Natural killer cell (primary cell): ENCODE measurements around the gene FNDC3B. TPM values are rescaled to one million over a fixed set of nuclear protein-coding genes. Genes with fewer than 3 reads are reported as not detected.
"Not testable (repeated sequence)": the region's sequence is repeated elsewhere in the genome, so short reads cannot be mapped to it uniquely, and the experiment has no call there.

Experiments used
- ATAC-seq, 3 donors: fragments of 150-1000 bp in 2 of 3; fragments of 200-7000 bp in 1 of 3; cut with Tn5 transposase; 1 replicate in 1 of 3; 2 replicates in 2 of 3; pipeline ENCODE4 v1.10.0; 2021; ENCODE audit warnings: mild to moderate bottlenecking in 2 of 3, moderate library complexity in 2 of 3
- DNase-seq, 2 donors: peaks; one replicate each; pipeline versions ENCODE4 v3.0.0 to v3.0.0-alpha.2; 2013 to 2021; ENCODE audit warnings: mixed read lengths in 1 of 2
- H3K27ac ChIP-seq: one replicate; pipeline ENCODE4 v1.5.1; 2013; ENCODE audit warnings: mild to moderate bottlenecking, low read length
- H3K27me3 ChIP-seq: one replicate; pipeline ENCODE4 v1.6.1; 2013; ENCODE audit warnings: low read length; ENCODE audit not compliant: control insufficient read depth, insufficient read depth
- H3K36me3 ChIP-seq: one replicate; pipeline ENCODE4 v1.6.1; 2013; ENCODE audit warnings: low read length; ENCODE audit not compliant: control insufficient read depth, insufficient read depth
- H3K4me1 ChIP-seq: one replicate; pipeline ENCODE4 v1.6.1; 2013; ENCODE audit warnings: low read length; ENCODE audit not compliant: control insufficient read depth, insufficient read depth
- H3K4me3 ChIP-seq: one replicate; pipeline ENCODE4 v1.5.1; 2013; ENCODE audit warnings: low read length
- H3K9me3 ChIP-seq: one replicate; pipeline ENCODE4 v1.6.1; 2013; ENCODE audit warnings: low read length; ENCODE audit not compliant: control insufficient read depth, insufficient read depth
- H3K27ac Mint-ChIP-seq, 2 donors: one replicate each; pipeline ENCODE4 v1.8.0; 2022; ENCODE audit warnings: mild to moderate bottlenecking in 2 of 2, mixed read lengths in 2 of 2, moderate library complexity in 1 of 2
- H3K27me3 Mint-ChIP-seq, 2 donors: one replicate each; pipeline ENCODE4 v1.8.0; 2022; ENCODE audit warnings: low read depth in 2 of 2, mixed read lengths in 2 of 2
- H3K36me3 Mint-ChIP-seq: one replicate; pipeline ENCODE4 v1.8.0; 2022; ENCODE audit warnings: mixed read lengths
- H3K4me1 Mint-ChIP-seq, 2 donors: one replicate each; pipeline ENCODE4 v1.8.0; 2022; ENCODE audit warnings: mixed read lengths in 2 of 2
- H3K4me3 Mint-ChIP-seq: one replicate; pipeline ENCODE4 v1.8.0; 2022; ENCODE audit warnings: mild to moderate bottlenecking, moderate library complexity, mixed read lengths
- H3K9me3 Mint-ChIP-seq, 2 donors: one replicate each; pipeline ENCODE4 v1.8.0; 2022; ENCODE audit warnings: mixed read lengths in 2 of 2
- WGBS: methylation state at CpG from one replicate; pipeline ENCODE4 v1.1.7; 2013; ENCODE audit warnings: missing lambda C conversion rate; ENCODE audit not compliant: insufficient coverage; 5-methylcytosine and 5-hydroxymethylcytosine counted together
- intact Hi-C: fragments of 100-400 bp; cut with micrococcal nuclease; formaldehyde crosslinking; loops from one replicate; pipeline ENCODE4 v1.14.2; 2022
- total RNA-seq, 4 donors: library from RNA; stranded (reverse); fragments of 120-200 nt in 1 of 4; gene quantifications; one replicate each; pipeline versions ENCODE4 v1.2.3 to v1.2.4, GENCODE V29; 2013 to 2022
- TF ChIP-seq, protein P1 (sequence below): fragments of 200-600 bp; IDR thresholded peaks from one replicate; pipeline ENCODE4 v1.8.0; 2022; ENCODE audit warnings: antibody characterized with exemption

The FNDC3B gene
- total RNA-seq, 3 donors from 2014 or later (not counting 1 experiment from before 2014, with no cell fraction given): 154 to 214 (median 206) TPM

DNA sequence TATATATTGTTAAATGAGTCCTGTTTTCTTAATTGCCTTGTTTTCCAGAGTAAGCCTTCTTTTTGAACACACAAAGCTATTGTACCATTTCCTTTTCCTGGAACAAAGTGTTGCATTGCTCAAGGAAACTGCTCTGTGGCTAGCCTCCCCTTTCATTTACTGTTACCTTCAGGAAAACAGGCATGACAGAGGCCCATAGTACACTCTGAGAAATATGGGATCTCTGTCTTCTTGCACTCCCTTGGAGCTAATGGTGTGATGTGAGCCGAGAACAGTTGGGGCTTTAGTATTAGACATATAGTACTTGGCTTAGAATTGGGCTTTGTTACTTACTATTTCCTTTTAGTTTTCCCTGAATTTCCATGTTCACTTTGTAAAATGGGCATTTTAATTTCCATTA is 215.2 kb downstream of the FNDC3B start:
- Histone ChIP-seq H3K4me1 (peaks cover 2% of the 10 kb centered on the region), H3K9me3 (no peaks in the 10 kb centered on the region), H3K27me3 (no peaks in the 10 kb centered on the region), H3K36me3 (peaks cover 15% of the 10 kb centered on the region), H3K27ac (no peak overlapping the region), H3K4me3 (no peak overlapping the region)
- H3K4me1 Mint-ChIP-seq: peaks cover 51% of the 10 kb centered on the region in 2 donors
- H3K9me3 Mint-ChIP-seq: no peaks in the 10 kb centered on the region
- no peaks in the 10 kb centered on the region for H3K27me3 Mint-ChIP-seq
- no peak for DNase-seq
- TF ChIP-seq, protein P1, sequence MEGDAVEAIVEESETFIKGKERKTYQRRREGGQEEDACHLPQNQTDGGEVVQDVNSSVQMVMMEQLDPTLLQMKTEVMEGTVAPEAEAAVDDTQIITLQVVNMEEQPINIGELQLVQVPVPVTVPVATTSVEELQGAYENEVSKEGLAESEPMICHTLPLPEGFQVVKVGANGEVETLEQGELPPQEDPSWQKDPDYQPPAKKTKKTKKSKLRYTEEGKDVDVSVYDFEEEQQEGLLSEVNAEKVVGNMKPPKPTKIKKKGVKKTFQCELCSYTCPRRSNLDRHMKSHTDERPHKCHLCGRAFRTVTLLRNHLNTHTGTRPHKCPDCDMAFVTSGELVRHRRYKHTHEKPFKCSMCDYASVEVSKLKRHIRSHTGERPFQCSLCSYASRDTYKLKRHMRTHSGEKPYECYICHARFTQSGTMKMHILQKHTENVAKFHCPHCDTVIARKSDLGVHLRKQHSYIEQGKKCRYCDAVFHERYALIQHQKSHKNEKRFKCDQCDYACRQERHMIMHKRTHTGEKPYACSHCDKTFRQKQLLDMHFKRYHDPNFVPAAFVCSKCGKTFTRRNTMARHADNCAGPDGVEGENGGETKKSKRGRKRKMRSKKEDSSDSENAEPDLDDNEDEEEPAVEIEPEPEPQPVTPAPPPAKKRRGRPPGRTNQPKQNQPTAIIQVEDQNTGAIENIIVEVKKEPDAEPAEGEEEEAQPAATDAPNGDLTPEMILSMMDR: no peak
- H3K4me3 Mint-ChIP-seq: no peak overlapping the region
- no CpG with 5 or more reads among the region's 1 CpG for WGBS
- ATAC-seq: no peak
- peak overlapping the region; percentile 62 to 63 for H3K27ac Mint-ChIP-seq
- intact Hi-C loops: no loop called here
- no peaks in the 10 kb centered on the region for H3K36me3 Mint-ChIP-seq

DNA sequence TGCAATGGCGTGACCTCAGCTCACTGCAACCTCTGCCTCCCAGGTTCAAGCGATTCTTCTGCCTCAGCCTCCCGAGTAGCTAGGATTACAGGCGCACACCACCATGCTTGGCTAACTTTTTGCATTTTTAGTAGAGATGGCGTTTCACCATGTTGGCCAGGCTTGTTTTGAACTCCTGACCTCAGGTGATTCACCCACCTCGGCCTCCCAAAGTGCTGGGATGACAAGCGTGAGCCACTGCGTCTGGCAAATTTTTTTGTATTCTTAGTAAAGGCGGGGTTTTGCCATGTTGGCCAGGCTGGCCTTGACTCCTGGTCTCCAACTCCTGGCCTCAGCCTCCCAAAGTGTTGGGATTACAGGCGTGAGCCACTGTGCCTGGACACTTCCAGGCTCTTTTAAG is 215.9 kb downstream of the FNDC3B start:
- ATAC-seq, H3K36me3 Mint-ChIP-seq, H3K4me1 ChIP-seq, DNase-seq, H3K27me3 ChIP-seq, H3K27me3 Mint-ChIP-seq, H3K9me3 ChIP-seq, H3K27ac ChIP-seq, intact Hi-C loops, H3K4me3 ChIP-seq, H3K9me3 Mint-ChIP-seq, H3K4me3 Mint-ChIP-seq: not testable (repeated sequence)
- 89% methylated on average over 10 of the region's 10 CpGs for WGBS
- Mint-ChIP-seq H3K4me1 (peaks cover 44 to 55% of the 10 kb centered on the region in 2 donors), H3K27ac (peak overlapping the region; percentile 62 to 63)
- H3K36me3 ChIP-seq: peaks cover 17% of the 10 kb centered on the region

DNA sequence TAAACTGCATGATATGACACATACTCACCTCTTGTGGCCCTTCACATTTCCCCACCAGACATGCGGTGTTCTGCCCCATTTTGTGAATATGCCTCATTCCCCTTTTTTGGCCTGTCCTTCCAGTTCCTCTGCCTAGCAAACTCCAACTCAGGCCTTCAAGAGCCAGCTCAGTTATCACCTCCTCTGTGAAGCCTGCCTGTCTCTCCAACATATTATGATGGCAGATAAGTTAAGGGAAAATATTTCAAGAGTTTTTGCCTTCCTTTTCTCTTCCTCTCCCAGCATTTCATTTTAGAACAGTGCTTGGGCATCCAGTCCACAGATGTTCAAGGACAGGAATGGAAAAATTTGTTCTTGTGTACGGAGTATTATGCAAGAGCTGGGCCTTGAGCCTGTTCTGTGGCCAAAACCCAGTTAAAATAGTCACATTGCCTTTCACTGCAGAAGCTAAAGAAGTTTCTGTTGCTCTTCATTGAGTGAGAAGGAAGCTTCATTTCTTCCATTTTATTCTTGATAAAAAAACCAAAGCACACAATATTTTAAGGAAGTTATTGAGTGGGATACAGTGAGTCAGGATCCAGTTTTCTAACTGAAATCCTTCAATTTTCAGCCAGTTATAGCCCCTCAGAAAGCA is 216.8 kb downstream of the FNDC3B start:
- H3K27me3 Mint-ChIP-seq: no peaks in the 10 kb centered on the region
- no peaks in the 10 kb centered on the region for H3K36me3 Mint-ChIP-seq
- Histone ChIP-seq H3K4me1 (peaks cover 2% of the 10 kb centered on the region), H3K27ac (no peak overlapping the region), H3K4me3 (no peak overlapping the region), H3K27me3 (no peaks in the 10 kb centered on the region), H3K36me3 (peaks cover 21% of the 10 kb centered on the region), H3K9me3 (no peaks in the 10 kb centered on the region)
- WGBS: 96% methylated on average over 2 of the region's 2 CpGs
- DNase-seq: no peak
- H3K9me3 Mint-ChIP-seq: no peaks in the 10 kb centered on the region
- H3K27ac Mint-ChIP-seq: peak overlapping the region; percentile 60 to 72
- TF ChIP-seq, protein P1: no peak
- no peak for ATAC-seq
- intact Hi-C loops: no loop called here
- peaks cover 43 to 61% of the 10 kb centered on the region in 2 donors for H3K4me1 Mint-ChIP-seq
- no peak overlapping the region for H3K4me3 Mint-ChIP-seq

DNA sequence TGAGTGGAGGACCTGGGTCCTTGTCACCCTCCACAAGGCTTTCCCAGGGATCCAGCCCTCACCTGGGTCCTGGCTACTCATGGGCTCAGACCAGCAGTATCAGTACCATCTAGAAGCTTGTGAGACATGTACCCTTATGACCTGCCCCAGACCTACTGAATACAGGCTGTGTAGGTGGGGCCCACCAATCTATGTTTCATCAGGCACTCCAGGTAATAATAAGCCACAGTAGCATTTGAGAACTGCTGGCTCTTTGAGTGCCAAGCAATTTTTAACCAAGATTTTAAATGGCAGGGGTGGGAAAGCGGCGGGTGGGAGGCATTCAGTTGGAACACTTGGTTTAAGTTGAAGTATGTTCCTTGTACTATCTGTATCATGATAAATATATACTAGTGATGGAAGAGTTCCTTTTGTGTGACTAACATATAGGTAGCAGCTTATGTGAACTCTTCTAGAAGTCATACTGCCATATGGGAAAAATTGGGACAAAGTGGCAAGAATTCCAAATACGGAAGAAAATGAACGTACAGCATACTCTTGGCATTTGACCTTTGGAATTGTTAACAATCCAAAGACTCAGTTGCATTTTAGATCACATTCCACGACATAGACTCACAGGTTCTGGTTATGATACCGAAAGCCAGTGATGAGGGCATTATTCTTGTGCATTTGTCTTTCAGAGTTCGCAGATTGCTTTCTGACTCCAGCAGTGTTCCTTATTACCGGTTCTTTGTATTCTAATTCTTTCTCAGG is 218.4 kb downstream of the FNDC3B start:
- Histone ChIP-seq H3K27me3 (no peaks in the 10 kb centered on the region), H3K4me1 (peaks cover 2% of the 10 kb centered on the region), H3K36me3 (peaks cover 11% of the 10 kb centered on the region), H3K27ac (no peak overlapping the region), H3K9me3 (no peaks in the 10 kb centered on the region), H3K4me3 (no peak overlapping the region)
- intact Hi-C loops: no loop called here
- no peak for DNase-seq
- WGBS: 97% methylated on average over 8 of the region's 8 CpGs
- Mint-ChIP-seq H3K4me3 (no peak overlapping the region), H3K9me3 (no peaks in the 10 kb centered on the region), H3K36me3 (no peaks in the 10 kb centered on the region), H3K27me3 (no peaks in the 10 kb centered on the region), H3K4me1 (peaks cover 53 to 62% of the 10 kb centered on the region in 2 donors), H3K27ac (peak overlapping the region; percentile 54 to 57)
- TF ChIP-seq, protein P1: no peak
- ATAC-seq: no peak
